K562 (cell line): ENCODE results near the gene COL28A1. TPM values are rescaled to one million over a fixed set of nuclear protein-coding genes. Genes with fewer than 3 reads are reported as not detected.

Source experiments
- ARID3A ChIP-seq: IDR thresholded peaks from 2 replicates; pipeline ENCODE4 v1.6.1; 2012; ENCODE audit warnings: low read depth, low read length, improper control_type of control experiment, borderline replicate concordance
- CHD4 ChIP-seq: fragments of 200-600 bp; sonication (generic); IDR thresholded peaks from 3 replicates; pipeline ENCODE4 v1.6.1; 2012; ENCODE audit warnings: low read depth, mild to moderate bottlenecking, mixed read lengths, low read length, inconsistent platforms; ENCODE audit not compliant: insufficient read depth, insufficient replicate concordance, poor library complexity, severe bottlenecking
- CTBP1 ChIP-seq: fragments of 450-650 bp; IDR thresholded peaks from 2 replicates; pipeline ENCODE4 v1.6.1; 2016; ENCODE audit warnings: borderline replicate concordance
- ESRRA ChIP-seq: fragments of 450-650 bp; IDR thresholded peaks from 2 replicates; pipeline ENCODE4 v1.6.1; 2014; ENCODE audit warnings: low read depth, mild to moderate bottlenecking, moderate library complexity, borderline replicate concordance
- FOXA3 ChIP-seq, 2 experiments: fragments of 450-650 bp in 1 of 2; sonication (generic) in 1 of 2; formaldehyde crosslinking; IDR thresholded peaks in 1 of 2; conservative IDR thresholded peaks in 1 of 2; 2 replicates each; pipeline versions ENCODE4 v1.4.0 to v1.8.0; 2020 to 2022; ENCODE audit warnings: mild to moderate bottlenecking in 2 of 2, missing genetic modification reagents in 1 of 2
- GABPB2 ChIP-seq: fragments of 250-450 bp; sonication (Bioruptor Pico); conservative IDR thresholded peaks from 2 replicates; pipeline ENCODE4 v1.5.1; 2021; ENCODE audit warnings: mild to moderate bottlenecking
- HNRNPL ChIP-seq: fragments of 200-400 bp; formaldehyde crosslinking; IDR thresholded peaks from 2 replicates; pipeline ENCODE4 v1.6.1; 2017; ENCODE audit warnings: low read depth, mild to moderate bottlenecking, low read length
- ILF3 ChIP-seq: fragments of 450-650 bp; IDR thresholded peaks from 2 replicates; pipeline ENCODE4 v1.6.1; 2018; ENCODE audit warnings: antibody characterized with exemption, mild to moderate bottlenecking, moderate library complexity, borderline replicate concordance
- MLLT1 ChIP-seq, 2 experiments: fragments of 450-650 bp; IDR thresholded peaks; 2 replicates each; pipeline ENCODE4 v1.6.1; 2016
- POU5F1 ChIP-seq: fragments of 150-350 bp; IDR thresholded peaks from 2 replicates; pipeline ENCODE4 v1.6.1; 2014; ENCODE audit warnings: borderline replicate concordance, low read length, low read depth, mild to moderate bottlenecking; ENCODE audit not compliant: partially characterized antibody
- STAT5A ChIP-seq: IDR thresholded peaks from 2 replicates; pipeline ENCODE4 v1.6.1; 2012; ENCODE audit warnings: low read length, inconsistent platforms, borderline replicate concordance
- ZBTB26 ChIP-seq: fragments of 450-650 bp; formaldehyde crosslinking; IDR thresholded peaks from 2 replicates; pipeline ENCODE4 v1.4.0; 2022; ENCODE audit warnings: missing genetic modification characterization
- ZNF133 ChIP-seq: fragments of 250-450 bp; sonication (Bioruptor Pico); IDR thresholded peaks from 2 replicates; pipeline ENCODE4 v1.4.0; 2020; ENCODE audit warnings: mild to moderate bottlenecking
- ZNF445 ChIP-seq: fragments of 250-450 bp; sonication (Bioruptor Pico); IDR thresholded peaks from 2 replicates; pipeline ENCODE4 v1.4.0; 2020; ENCODE audit warnings: low read depth, mild to moderate bottlenecking, moderate library complexity
- ZSCAN32 ChIP-seq: fragments of 450-650 bp; formaldehyde crosslinking; IDR thresholded peaks from 2 replicates; pipeline ENCODE4 v1.4.0; 2020; ENCODE audit warnings: mild to moderate bottlenecking, moderate library complexity
- polyA plus RNA-seq, 8 experiments: library from polyadenylated mRNA; depleted of rRNA in 4 of 8; stranded (reverse) in 5 of 8; unstranded in 3 of 8; fragments of >200 nt; fragmentation: Nextera tagmentation in 2 of 8; fragmentation: Illumina TruSeq in 1 of 8; extraction: Ambion mirVana in 2 of 8; extraction: Trizol in 1 of 8; gene quantifications; 2 replicates each; pipeline versions ENCODE4 v1.2.1 to v1.2.3, GENCODE V29; 2011 to 2014; ENCODE audit warnings: inconsistent platforms in 1 of 8, missing spikeins in 1 of 8
- total RNA-seq, 7 experiments: library from RNA; depleted of rRNA in 6 of 7; stranded (reverse); fragments of >200 nt in 6 of 7; fragmentation: Illumina TruSeq in 2 of 7; extraction: Trizol in 2 of 7; gene quantifications; 2 replicates each; pipeline versions ENCODE4 v1.2.1 to v1.2.3, GENCODE V29; 2011 to 2021; ENCODE audit warnings: low replicate concordance in 1 of 7
- TF ChIP-seq, protein P1 (sequence below): IDR thresholded peaks from 2 replicates; pipeline ENCODE4 v1.6.1; 2016; ENCODE audit warnings: missing genetic modification characterization, missing compliant biosample characterization
- TF ChIP-seq, protein P2 (sequence below): fragments of 250-450 bp; sonication (Bioruptor Pico); IDR thresholded peaks from 2 replicates; pipeline ENCODE4 v1.5.0; 2021

COL28A1 gene
- total and polyA plus RNA-seq, 9 of the 15 experiments (the other 6 are each of a cell fraction or from before 2014, with no cell fraction given) = 0.03 to 0.13 (median 0.05) TPM; not detected in 3

DNA sequence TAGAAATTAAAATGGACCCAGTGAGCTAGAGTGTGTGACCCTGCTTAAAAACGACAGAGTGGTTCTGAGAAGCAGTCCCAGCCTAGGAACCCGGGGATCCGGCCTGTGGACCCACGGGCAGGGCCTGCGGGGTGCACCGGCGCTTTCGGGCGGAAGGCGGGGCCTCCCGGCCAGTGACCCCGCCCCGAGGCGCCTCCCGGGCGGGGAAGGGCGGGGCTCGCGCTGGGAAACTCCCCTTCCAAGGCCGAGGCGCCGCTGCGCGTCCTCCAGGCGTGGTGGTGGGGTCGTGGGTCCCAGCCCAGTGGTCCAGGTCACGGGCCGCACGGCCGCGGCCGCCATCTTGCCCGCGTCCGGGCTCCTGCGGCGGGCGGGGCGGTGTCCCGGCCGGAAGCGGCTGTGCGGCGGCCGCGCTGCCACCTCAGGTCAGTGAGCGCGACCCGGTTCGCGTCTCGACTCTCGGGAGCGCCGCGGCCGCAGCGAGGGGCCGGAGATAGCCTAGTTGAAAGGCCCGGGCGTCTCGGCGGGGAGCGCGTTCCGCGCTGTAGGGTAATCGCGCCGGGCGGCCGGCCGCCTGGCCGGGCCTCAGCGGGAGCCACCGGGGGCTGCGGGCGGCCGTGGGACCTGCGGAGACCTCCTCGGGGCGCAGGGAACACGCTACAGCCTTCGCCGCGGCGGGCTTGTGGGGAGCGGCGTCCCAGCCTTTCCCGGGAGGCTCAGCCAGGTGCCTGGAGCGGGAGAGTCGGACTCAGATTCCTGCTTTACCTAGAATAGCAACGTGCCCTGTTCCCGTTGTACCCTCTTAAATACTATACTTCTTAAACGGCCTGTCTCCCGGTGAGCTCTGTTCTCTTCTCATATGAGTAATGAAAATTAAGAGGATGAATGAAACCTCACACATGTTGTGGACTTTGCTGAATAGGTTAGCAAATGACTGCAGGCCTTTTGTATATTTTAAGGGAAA is 31.3 kb upstream of the COL28A1 start, which contains the start of gene MIOS (continued):
- no peak for TF ChIP-seq ZNF445
- 0 out of 2 replicates have a peak, but pooled peaks have one; percentile 34 for TF ChIP-seq HNRNPL
- TF ChIP-seq, protein P1, sequence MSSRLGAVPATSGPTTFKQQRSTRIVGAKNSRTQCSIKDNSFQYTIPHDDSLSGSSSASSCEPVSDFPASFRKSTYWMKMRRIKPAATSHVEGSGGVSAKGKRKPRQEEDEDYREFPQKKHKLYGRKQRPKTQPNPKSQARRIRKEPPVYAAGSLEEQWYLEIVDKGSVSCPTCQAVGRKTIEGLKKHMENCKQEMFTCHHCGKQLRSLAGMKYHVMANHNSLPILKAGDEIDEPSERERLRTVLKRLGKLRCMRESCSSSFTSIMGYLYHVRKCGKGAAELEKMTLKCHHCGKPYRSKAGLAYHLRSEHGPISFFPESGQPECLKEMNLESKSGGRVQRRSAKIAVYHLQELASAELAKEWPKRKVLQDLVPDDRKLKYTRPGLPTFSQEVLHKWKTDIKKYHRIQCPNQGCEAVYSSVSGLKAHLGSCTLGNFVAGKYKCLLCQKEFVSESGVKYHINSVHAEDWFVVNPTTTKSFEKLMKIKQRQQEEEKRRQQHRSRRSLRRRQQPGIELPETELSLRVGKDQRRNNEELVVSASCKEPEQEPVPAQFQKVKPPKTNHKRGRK = no peak
- 0 out of 2 replicates have a peak, but pooled peaks have one; percentile 33 for TF ChIP-seq ILF3
- TF ChIP-seq CTBP1 = peak; percentile 96
- TF ChIP-seq ESRRA = peak; percentile 87
- no peak for TF ChIP-seq CHD4
- TF ChIP-seq GABPB2 (CRISPR knock-in tag) = no peak
- TF ChIP-seq STAT5A = no peak
- TF ChIP-seq ZBTB26 (CRISPR knock-in tag) = no peak
- no peak for TF ChIP-seq ARID3A
- no peak for TF ChIP-seq FOXA3 (CRISPR knock-in tag; conservative IDR thresholded peaks at IDR 0.05 in 1 of 2, IDR thresholded peaks at IDR 0.05 in 1 of 2)
- TF ChIP-seq ZNF133 (CRISPR knock-in tag) = no peak
- TF ChIP-seq, protein P2, sequence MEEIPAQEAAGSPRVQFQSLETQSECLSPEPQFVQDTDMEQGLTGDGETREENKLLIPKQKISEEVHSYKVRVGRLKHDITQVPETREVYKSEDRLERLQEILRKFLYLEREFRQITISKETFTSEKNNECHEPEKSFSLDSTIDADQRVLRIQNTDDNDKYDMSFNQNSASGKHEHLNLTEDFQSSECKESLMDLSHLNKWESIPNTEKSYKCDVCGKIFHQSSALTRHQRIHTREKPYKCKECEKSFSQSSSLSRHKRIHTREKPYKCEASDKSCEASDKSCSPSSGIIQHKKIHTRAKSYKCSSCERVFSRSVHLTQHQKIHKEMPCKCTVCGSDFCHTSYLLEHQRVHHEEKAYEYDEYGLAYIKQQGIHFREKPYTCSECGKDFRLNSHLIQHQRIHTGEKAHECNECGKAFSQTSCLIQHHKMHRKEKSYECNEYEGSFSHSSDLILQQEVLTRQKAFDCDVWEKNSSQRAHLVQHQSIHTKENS (CRISPR knock-in tag) = no peak
- no peak for TF ChIP-seq ZSCAN32 (CRISPR knock-in tag)
- TF ChIP-seq POU5F1 = no peak
- TF ChIP-seq MLLT1 (IDR thresholded peaks at IDR 0.05) = no peak
